ENCODE data around the gene COPS6.
A peak's percentile ranks its signal among the peaks of the same experiment; 100 is the strongest.

- TF ChIP-seq ZNF335 (tag by site-specific recombination; conservative IDR thresholded peaks at IDR 0.05) (no peak), BCL11A (tag by site-specific recombination; IDR thresholded peaks at IDR 0.05; ENCODE audit: low read depth) (0 out of 2 replicates have a peak, but pooled peaks have one; percentile 5), ZNF121 (tag by site-specific recombination; IDR thresholded peaks at IDR 0.05) (no peak), ZBTB1 (tag by site-specific recombination; IDR thresholded peaks at IDR 0.05) (no peak), ZNF132 (tag by site-specific recombination; IDR thresholded peaks at IDR 0.05; ENCODE audit: borderline replicate concordance) (no peak), ZNF311 (tag by site-specific recombination; IDR thresholded peaks at IDR 0.05; ENCODE audit: borderline replicate concordance) (no peak), GFI1B (tag by site-specific recombination; IDR thresholded peaks at IDR 0.05) (no peak)
- TF ChIP-seq, protein P1, sequence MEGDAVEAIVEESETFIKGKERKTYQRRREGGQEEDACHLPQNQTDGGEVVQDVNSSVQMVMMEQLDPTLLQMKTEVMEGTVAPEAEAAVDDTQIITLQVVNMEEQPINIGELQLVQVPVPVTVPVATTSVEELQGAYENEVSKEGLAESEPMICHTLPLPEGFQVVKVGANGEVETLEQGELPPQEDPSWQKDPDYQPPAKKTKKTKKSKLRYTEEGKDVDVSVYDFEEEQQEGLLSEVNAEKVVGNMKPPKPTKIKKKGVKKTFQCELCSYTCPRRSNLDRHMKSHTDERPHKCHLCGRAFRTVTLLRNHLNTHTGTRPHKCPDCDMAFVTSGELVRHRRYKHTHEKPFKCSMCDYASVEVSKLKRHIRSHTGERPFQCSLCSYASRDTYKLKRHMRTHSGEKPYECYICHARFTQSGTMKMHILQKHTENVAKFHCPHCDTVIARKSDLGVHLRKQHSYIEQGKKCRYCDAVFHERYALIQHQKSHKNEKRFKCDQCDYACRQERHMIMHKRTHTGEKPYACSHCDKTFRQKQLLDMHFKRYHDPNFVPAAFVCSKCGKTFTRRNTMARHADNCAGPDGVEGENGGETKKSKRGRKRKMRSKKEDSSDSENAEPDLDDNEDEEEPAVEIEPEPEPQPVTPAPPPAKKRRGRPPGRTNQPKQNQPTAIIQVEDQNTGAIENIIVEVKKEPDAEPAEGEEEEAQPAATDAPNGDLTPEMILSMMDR (tag by site-specific recombination; IDR thresholded peaks at IDR 0.05): peak; percentile 94
- TF ChIP-seq, protein P2, sequence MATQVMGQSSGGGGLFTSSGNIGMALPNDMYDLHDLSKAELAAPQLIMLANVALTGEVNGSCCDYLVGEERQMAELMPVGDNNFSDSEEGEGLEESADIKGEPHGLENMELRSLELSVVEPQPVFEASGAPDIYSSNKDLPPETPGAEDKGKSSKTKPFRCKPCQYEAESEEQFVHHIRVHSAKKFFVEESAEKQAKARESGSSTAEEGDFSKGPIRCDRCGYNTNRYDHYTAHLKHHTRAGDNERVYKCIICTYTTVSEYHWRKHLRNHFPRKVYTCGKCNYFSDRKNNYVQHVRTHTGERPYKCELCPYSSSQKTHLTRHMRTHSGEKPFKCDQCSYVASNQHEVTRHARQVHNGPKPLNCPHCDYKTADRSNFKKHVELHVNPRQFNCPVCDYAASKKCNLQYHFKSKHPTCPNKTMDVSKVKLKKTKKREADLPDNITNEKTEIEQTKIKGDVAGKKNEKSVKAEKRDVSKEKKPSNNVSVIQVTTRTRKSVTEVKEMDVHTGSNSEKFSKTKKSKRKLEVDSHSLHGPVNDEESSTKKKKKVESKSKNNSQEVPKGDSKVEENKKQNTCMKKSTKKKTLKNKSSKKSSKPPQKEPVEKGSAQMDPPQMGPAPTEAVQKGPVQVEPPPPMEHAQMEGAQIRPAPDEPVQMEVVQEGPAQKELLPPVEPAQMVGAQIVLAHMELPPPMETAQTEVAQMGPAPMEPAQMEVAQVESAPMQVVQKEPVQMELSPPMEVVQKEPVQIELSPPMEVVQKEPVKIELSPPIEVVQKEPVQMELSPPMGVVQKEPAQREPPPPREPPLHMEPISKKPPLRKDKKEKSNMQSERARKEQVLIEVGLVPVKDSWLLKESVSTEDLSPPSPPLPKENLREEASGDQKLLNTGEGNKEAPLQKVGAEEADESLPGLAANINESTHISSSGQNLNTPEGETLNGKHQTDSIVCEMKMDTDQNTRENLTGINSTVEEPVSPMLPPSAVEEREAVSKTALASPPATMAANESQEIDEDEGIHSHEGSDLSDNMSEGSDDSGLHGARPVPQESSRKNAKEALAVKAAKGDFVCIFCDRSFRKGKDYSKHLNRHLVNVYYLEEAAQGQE (tag by site-specific recombination; IDR thresholded peaks at IDR 0.05): no peak
These were observed 44.0 kb downstream of the COPS6 start for GRCh38 chr7:100132697-100133151.

All from HEK293 (cell line).